Measurements from ENCODE around the gene PSG6.
"Not testable (repeated sequence)": the region's sequence is repeated elsewhere in the genome, so short reads cannot be mapped to it uniquely, and the experiment has no call there.

The PSG6 gene

DNA sequence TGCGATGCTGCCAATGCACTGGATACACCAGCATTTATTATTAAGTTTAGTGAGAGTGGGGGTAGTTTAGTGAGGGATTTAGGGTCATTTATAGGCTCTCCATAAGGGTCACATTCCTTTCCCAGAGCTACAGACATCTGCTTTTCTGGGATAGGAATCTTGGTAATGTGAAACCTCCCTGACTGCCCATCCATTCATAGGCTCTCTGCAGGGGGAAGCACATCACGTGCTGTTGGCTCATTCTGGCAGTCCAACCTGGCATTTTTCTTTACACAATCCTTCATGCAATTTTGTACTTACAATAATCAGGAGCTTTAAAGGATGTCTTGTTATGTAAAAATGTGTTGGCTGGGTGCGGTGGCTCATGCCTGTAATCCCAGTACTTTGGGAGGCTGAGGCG lies 17.1 kb downstream of the PSG6 start:
- DNase-seq: not testable (repeated sequence)

DNA sequence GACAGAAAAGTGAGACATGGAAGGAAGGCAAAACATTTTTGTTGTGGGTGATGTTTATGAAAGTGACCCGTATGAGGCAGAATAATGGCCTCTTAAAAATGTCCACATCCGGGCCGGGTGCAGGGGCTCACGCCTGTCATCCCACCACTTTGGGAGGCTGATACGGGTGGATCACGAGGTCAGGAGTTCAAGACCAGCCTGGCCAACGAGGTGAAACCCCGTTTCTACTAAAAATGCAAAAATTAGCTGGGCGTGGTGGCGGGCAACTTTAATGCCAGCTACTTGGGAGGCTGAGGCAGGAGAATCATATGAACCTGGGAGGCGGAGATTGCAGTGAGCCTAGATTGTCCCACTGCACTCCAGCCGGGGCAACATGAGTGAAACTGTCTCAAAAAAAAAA lies 18.0 kb downstream of the PSG6 start:
- DNase-seq: not testable (repeated sequence)

DNA sequence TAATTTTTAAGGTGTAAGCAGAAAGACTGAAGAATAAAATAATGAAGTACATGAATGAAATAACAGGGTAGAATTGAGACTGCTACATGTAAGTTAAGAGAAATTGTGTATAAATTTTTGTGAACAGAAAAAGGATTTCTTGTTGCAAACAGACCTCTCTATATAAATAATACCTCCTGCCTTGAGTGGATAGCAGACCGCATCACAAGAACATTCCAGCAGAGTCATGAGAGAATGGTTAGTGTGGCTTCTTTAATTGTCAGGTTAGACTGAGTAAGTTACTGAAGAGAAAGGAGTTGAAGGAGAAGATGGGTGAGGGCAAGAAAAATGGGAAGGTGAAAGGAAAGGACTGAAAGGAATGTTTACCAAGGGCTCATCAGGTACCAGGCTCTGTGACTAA lies 18.6 kb downstream of the PSG6 start:
- not testable (repeated sequence) for DNase-seq

DNA sequence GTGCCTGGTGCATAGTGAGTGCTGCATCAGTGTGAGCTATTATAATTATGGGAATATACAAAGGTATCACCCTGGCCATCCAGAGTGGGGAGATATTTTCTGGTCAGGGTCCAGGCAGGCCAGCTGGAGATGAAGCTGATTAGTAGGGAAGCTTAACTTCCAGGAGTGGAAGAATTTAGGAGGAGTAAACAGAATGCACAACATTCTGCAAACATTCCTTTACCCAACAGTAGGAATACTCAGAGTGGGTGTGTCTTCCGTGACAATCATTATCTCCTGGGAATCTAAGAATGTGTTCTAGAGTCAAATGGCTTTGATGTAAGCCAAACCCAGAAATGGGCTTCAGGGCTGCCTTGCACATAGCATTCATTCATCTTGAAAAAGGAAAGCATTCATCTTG lies 19.0 kb downstream of the PSG6 start:
- not testable (repeated sequence) for DNase-seq

DNA sequence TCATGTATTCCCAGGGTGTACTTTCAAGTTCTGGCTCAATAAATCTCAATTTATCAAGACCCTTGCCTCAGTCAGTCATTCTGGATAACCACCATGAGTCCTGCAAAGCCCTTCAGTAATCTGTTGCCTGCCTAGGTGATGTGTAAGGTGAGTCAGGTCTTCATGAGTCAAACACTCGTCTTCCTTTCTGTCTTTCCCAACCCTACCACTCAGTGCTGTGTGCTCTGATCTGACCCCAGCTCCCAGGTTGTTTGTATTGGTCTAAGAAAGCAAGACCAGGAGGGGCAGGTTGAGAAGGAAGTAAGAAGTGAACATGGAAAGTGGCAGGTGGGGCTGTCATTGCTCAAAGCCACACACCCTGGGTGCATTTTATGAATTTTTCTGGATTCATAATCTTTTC lies 20.0 kb downstream of the PSG6 start:
- DNase-seq: not testable (repeated sequence)

DNA sequence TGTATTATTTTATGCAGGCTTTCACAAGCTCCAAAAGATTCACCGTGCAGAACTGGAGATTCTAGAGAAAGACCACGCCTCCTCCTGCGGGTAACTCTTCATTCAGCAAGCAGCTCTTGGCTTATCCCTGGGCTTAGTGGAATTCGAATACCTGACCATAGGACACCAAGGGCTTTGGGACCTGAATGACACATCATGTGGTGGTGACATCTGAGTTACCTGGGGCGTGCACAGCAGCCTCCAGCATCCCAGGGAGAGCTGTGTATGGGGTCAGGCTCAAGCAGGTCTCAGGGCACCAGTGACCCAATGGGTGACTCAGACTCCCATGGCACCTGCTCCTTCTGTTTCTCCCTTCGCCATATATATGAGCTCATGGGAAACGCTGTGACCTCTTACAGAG lies 27.2 kb downstream of the PSG6 start:
- not testable (repeated sequence) for DNase-seq

DNA sequence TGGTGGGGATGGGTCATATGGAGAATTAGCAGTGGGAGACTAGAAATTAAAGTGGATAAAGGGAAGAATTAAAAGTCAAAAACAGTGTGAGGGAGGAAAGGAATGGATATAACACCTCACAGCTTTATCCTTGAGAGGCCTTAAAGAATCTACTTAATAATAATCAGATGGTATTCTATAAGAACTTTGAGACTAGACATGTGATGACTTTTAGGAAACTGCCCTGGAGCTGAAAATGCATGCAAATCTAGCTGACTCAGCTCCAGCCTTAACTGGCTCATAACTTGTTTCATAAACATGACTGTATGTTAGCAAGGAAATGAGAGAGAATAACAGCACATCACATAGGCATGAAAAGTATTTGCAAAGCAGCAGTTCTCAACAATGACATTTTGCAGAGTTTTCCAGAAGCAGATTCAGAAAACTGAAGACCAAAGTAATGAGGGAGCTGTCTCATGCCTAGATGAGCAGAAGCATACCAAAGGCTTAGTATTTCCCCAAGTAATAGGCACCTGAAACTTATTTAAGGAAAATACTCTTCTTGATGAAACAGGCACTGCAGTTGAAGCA lies 29.7 kb downstream of the PSG6 start:
- not testable (repeated sequence) for DNase-seq

DNA sequence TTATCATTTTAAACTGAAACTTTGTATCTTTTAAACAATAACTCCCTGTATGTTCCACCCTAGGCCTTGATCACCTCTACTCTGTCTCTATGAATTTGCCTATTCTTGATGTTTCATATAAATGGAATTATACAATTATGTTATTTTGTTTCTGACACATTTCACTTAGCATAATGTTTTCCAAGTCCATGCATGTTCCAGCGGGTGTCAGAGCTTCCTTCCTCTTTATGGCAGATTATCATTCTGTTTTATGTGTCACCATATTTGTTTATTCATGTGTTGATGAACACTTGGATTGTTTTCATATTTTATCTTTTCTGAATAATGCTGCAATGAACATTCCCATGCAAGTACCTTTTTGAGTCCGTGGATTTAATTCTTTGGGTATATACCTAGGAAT lies 35.0 kb downstream of the PSG6 start:
- DNase-seq: not testable (repeated sequence)

DNA sequence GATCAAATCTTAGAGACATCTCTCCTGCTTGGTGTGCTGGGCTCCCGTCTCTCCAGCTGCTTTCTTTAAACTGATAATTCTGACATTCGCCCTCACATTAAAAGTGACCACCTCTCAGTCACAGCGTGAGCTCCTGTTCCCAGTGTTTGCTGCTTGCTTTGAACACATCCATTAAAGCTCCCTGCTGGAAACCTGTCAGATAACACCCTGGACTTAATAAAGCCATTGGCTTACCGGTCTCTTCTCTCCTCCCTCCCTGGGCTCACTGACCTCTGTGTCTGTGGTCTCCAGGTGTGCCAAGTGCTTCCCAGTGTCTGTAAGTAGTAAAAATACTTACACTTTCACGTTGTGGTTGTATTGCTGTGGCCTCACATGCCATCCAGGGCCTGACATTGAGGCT lies 35.7 kb downstream of the PSG6 start:
- DNase-seq: not testable (repeated sequence)

DNA sequence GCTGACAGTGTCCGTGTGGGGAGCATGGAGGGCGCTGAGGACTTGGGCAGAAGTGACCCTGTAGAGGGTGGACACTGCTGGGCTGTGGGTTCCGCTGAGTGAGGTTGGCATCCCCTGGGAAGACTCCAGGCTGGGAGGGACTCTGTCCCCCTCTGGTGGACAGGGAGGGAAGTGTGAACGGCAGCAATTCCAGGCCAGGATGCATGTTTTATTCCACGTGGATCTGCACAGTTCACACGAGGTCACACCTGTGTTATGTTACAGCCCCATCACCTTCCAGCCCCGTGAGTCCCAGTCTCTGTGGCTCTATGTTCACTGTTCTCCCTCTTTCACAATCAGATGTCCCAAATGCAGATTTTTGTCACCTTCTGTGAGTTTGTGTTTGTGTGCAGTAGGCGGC lies 36.4 kb downstream of the PSG6 start:
- not testable (repeated sequence) for DNase-seq

DNA sequence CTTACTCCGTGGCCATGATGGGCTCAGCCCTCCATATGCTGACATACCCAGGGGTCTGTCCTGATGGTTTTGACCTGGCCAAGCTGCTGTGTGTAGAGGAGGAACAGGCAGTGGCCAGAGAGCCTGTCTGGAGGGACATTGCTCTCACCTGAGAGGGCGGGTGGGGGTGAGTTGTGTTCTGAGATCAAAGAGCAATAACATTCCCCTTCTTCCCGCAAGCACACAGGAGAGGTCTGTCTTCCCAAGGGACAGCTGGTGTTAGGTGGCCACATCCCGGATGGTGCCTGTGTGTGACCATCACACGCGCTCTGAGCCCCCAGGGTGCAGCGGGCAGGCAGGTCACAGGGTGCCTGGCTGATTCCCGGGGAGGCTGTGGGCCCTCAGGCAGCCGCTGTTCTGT lies 37.1 kb downstream of the PSG6 start:
- not testable (repeated sequence) for DNase-seq

DNA sequence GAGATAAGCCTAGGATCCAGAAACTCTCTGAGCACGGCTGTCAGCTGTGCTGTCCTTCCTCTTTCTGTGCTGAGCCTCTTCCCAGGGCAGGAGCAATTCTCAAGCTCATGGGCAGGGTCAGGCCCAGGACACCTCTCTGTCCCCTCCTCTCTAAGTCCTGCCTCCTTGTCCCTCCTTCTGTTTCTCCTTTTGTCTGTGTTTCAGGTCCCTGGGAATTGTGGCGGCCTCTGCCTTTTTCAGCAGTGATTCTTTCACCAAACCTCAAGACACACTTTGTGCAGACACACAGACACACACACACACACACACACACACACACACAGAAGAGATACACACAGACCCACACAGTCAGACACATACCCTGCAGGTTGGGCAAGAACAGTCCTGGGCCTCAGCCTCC lies 38.1 kb downstream of the PSG6 start, which contains the start of gene PSG1:
Gene PSG1 (minus strand): TSS at position 101 of the 400 bp plus-strand sequence. CDS start 132 bp downstream, outside the sequence.
- DNase-seq: no peak

DNA sequence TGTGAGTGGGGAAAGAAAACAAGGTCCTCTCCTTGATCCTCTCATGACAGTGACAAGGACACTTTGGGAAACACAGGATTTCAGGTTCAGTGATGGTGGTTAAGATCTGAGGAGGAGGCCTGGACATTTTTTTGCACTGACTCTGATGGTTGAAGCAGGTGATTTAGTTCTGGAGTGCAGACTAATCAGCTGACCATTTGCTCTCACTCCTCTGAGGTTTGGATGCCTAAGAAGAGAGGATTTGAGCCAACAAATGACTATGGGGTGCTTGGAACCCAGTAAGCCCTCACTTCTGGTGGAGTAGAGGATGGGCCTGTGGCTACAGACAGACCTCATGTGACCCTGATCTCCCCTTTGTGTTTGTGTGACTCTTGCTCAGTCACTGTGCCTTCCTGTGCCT lies 41.1 kb downstream of the PSG6 start:
- not testable (repeated sequence) for DNase-seq

DNA sequence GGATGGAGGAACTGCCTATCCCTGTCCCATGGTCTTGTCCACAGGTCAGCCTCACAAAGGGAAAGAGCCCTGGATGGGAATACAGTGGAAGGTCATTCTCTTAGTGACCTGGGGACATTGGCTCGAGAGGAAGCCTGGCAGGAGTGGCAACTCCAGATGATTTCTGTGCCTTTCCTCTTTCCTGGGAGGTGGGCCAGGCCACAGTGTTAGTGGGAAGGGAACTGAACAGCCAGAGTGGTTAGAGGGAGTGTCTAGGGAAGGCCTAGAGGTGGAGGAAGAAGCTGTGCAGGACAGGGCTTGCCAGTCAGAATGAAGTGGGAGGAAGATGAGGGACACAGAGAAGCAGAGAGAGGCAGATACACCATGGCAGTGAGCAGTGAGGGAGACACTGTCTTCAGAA lies 41.8 kb downstream of the PSG6 start:
- DNase-seq: not testable (repeated sequence)

DNA sequence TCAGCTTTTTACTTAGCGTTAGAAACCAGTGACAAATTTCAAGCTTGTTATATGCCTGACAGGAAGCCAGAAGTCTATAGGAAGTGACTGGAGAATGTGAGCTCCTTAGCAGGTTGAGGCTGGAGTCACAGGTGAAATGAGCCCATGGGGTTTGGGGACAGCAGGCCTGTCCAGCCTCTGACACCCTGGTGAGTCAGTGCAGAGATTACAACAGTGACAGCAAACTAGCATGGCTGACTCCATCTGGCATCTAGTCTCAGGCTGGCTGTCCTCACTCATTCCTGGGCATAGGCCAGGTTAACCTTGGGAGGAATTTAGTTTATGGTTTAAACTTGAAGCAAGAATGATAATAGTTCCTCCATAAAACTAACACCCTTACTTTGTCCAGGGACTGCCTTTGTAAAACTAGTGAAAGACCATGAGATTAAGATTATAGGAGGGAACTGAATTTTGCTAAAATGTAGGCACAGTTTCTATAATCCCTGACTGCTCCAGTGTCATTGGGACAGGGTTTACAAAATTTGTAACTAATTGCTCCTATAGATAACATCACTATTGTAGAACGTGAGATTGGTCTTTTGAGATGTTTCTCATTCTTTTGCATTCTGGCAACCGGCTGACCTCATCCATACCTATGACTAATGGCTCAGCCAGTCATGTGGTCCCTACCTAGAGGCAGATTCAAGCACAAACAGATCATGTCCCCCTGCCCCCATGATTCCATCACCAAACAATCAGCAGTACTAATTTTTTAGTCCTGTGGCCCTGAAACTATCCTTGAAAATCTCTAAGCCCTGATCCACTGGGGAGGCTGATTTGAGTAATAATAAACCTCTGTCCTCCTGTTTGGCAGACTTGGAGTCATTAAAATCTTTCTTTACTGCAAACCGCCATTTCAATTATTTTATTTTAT lies 42.5 kb downstream of the PSG6 start:
- not testable (repeated sequence) for DNase-seq

DNA sequence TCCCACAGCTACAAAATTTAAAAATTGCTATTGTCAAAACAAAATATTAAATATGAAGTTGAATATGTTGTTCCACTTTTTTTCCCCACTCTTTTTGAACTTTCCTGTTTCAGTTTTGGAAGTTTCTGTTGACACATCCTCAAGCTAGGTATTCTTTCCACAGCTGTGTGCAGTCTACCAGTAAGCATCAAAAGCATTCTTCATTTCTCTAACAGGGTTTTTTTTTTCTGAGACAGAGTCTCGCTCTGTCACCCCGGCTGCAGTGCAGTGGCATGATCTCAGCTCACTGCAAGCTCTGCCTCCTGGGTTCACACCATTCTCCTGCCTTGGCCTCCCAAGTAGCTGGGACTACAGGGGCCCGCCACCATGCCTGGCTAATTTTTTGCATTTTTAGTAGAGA lies 43.6 kb downstream of the PSG6 start:
- not testable (repeated sequence) for DNase-seq

DNA sequence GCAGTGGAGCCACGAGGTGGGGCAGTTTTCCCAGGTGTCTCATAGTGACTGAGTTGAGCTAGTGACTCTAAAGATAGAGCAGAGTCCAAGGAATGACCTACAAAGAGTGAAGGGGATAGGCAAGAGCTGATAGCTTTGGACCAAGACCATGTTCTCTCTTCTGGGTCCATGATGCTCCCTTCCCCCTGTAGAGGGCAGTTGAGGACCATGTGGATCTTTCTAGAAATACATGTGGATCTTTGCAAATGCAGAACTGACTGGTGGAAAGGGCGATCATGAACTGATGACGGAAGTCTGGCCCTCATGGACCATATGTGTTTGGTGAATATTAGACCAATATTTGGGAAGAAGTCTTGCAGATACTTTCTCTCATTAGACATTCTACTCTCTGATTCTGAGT lies 45.1 kb downstream of the PSG6 start:
- DNase-seq: no peak

DNA sequence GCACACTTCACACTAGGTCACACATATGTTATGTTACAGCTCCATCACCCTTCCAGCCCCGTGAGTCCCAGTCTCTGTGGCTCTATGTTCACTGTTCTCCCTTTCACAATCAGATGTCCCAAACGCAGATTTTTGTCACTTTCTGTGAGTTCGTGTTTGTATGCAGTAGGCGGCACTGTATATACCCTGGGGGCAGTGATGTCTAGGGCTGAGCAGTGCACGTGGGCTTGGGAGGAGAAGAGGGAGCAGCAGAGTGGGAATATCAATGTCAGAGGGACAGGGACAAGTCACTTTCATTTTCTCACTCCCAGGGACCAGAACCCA lies 60.2 kb downstream of the PSG6 start:
- DNase-seq: no peak

DNA sequence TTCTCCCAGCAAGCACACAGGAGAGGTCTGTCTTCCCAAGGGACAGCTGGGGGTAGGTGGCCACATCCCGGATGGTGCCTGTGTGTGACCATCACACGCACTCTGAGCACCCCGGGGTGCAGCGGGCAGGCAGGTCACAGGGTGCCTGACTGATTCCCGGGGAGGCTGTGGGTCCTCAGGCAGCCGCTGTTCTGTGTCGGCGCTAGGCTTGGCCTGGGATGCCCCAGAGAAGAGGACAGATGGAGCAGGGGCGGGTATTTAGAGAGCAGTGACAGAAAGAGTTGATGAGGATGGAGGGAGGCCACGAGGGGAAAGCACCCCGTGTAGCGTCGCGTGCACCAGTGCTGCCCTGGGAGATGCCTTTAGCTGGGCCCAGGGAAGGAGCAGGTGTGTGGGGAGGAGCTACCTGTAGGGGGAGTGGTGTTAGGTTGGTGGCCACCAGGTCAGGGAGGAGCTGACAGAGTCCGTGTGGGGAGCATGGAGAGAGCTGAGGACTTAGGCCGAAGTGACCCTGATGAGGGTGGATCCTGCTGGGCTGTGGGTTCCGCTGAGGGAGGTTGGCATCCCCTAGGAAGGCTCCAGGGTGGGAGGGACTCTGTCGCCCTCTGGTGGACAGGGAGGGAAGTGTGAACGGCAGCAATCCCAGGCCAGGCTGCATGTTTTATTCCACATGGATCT lies 60.7 kb downstream of the PSG6 start:
- not testable (repeated sequence) for DNase-seq

DNA sequence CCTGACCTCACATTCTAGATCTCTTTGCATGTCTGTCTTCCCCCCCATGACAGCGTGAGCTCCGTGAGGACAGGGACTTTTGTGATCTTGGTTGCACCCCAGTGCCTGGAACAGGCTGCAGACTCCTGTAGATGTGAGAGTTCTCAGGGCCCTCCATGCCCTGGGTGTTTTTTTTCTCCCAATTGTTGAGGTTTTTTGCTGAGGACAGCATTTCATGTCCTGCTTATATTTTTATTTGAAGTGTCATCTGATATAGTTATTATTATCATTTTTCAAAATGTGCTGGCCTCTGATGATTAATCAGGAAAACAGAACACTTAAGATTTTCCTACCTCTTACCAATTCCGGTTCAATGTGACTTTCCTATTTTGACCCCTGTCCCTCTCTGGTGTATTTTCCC lies 62.9 kb downstream of the PSG6 start:
- not testable (repeated sequence) for DNase-seq

DNA sequence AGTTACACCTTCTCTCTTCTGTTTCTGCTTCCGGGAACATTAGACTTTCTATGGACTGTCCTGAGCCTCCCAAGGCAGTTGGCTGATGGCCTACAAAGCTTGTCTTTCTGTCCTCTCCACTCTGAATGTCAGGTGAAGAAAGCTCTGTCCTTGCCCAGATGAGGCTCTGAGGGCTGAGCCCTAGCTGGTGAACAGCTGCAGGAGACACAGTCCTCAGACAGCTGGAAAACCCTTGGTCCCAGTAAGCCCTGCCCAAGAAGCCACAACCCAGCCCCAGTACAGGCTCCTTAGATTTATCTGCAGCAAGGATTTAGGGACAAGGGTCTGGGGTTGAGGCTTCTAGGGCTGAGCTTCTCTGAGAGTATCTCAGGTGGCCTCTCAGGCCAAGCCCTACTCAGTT lies 64.5 kb downstream of the PSG6 start:
- not testable (repeated sequence) for DNase-seq

DNA sequence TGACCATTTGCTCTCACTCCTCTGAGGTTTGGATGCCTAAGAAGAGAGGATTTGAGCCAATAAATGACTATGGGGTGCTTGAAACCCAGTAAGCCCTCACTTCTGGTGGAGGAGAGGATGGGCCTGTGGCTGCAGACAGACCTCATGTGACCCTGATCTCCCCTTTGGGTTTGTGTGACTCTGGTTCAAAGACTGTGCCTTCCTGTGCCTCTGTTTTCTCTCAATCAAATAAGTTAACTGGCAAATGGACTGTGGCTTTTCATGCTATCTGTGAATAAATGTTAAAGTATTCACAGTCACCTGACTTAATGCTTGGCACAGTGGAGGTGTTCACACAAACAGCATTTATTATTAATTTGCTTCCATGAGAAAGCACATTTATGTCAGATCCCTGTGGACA lies 64.9 kb downstream of the PSG6 start:
- not testable (repeated sequence) for DNase-seq

Measured in GOT3 (cell line).